Amniotic epithelial cell (primary cell): ENCODE measurements around the gene ABHD12.
"Not testable (repeated sequence)": the region's sequence is repeated elsewhere in the genome, so short reads cannot be mapped to it uniquely, and the experiment has no call there.

Experiments used
- DNase-seq: peaks from one replicate; pipeline ENCODE4 v3.0.0-alpha.2; 2010; ENCODE audit warnings: low read depth

ABHD12 gene

GRCh38 chr20:25390538-25391528, at the start of gene ABHD12:
Gene ABHD12 (minus strand): TSS chr20:25390835. CDS start chr20:25390703, 132 bp downstream.
- DNase-seq, result peak; percentile 93

- DNase-seq, result no peak
These were observed 48.7 kb upstream of the ABHD12 start for GRCh38 chr20:25439328-25439727.

- peak; percentile 57 for DNase-seq
These were observed 46.5 kb upstream of the ABHD12 start for GRCh38 chr20:25437153-25437581.

- DNase-seq, result no peak
These were observed 33.9 kb upstream of the ABHD12 start for GRCh38 chr20:25424536-25424935.

GRCh38 chr20:25422032-25422431, 31.4 kb upstream of the ABHD12 start:
- no peak for DNase-seq

- DNase-seq, result no peak
These were observed 30.5 kb upstream of the ABHD12 start for GRCh38 chr20:25421102-25421501.

GRCh38 chr20:25418776-25419175, 28.1 kb upstream of the ABHD12 start:
- peak; percentile 50 for DNase-seq

GRCh38 chr20:25408890-25409289, 18.3 kb upstream of the ABHD12 start:
- no peak for DNase-seq

- no peak for DNase-seq
These were observed 17.5 kb upstream of the ABHD12 start for GRCh38 chr20:25408170-25408547.

GRCh38 chr20:25407311-25408169, 16.9 kb upstream of the ABHD12 start, which contains the start of gene GINS1:
Gene GINS1 (plus strand): TSS chr20:25407673. CDS start chr20:25407821, 148 bp downstream.
- peak; percentile 83 for DNase-seq

- peak; percentile 48 for DNase-seq
These were observed 11.9 kb upstream of the ABHD12 start for GRCh38 chr20:25402583-25402982.

GRCh38 chr20:25400291-25400732, 9.7 kb upstream of the ABHD12 start:
- DNase-seq, result not testable (repeated sequence)

GRCh38 chr20:25399037-25399430, 8.4 kb upstream of the ABHD12 start:
- peak; percentile 71 for DNase-seq

- no peak for DNase-seq
These were observed 7.9 kb upstream of the ABHD12 start for GRCh38 chr20:25398376-25399036.

GRCh38 chr20:25397821-25398220, 7.2 kb upstream of the ABHD12 start:
- no peak for DNase-seq

- no peak for DNase-seq
These were observed 6.5 kb upstream of the ABHD12 start for GRCh38 chr20:25397096-25397495.

GRCh38 chr20:25394996-25395395, 4.4 kb upstream of the ABHD12 start:
- no peak for DNase-seq

GRCh38 chr20:25394276-25394675, 3.6 kb upstream of the ABHD12 start:
- DNase-seq, result no peak

GRCh38 chr20:25389858-25390537, 637 bp downstream of the ABHD12 start:
- DNase-seq, result no peak

- peak; percentile 41 for DNase-seq
These were observed 1.2 kb downstream of the ABHD12 start for GRCh38 chr20:25389401-25389857.

- peak; percentile 32 for DNase-seq
These were observed 7.8 kb downstream of the ABHD12 start for GRCh38 chr20:25382704-25383370.
